Liver (tissue), 3 donors: ENCODE measurements around the gene RERE.

Source experiments
- JUND ChIP-seq, 2 donors: IDR thresholded peaks; 2 replicates each; pipeline ENCODE4 v1.6.1; 2016; ENCODE audit warnings: antibody characterized with exemption in 2 of 2
- SP1 ChIP-seq: IDR thresholded peaks from 2 replicates; pipeline ENCODE4 v1.6.1; 2018; ENCODE audit warnings: antibody characterized with exemption, mild to moderate bottlenecking
- TAF1 ChIP-seq: conservative IDR thresholded peaks from 2 replicates; pipeline ENCODE4 v1.6.1; 2016; ENCODE audit warnings: antibody characterized with exemption, mild to moderate bottlenecking
- TF ChIP-seq, protein P1 (sequence below): fragments of 150-350 bp; IDR thresholded peaks from 2 replicates; pipeline ENCODE4 v1.5.1; 2017; ENCODE audit warnings: improper control_type of control experiment, low read depth, low read length; ENCODE audit not compliant: missing input control
- donor health status: healthy.
- donor health status: healthy.

DNA sequence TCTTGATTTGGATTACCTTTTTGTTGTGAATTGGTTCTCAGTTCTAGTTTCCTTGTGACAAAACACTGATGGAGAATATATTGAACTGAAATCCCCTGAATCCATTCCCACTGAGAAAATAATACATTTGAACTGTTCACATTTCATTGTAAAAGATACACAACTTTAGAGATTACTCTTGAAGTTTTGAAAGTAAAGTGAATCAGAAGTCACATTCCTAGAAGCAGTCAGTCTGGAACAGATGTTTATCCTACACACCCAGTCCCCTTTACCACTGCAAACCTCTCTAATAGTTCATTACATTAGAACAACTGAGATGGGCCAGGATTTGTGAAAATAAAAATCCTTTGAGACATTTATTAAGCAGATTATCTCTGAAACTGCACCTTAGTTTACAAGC lies 3.4 kb downstream of the RERE start:
- no peak for TF ChIP-seq JUND (IDR thresholded peaks at IDR 0.05)
- TF ChIP-seq, protein P1, sequence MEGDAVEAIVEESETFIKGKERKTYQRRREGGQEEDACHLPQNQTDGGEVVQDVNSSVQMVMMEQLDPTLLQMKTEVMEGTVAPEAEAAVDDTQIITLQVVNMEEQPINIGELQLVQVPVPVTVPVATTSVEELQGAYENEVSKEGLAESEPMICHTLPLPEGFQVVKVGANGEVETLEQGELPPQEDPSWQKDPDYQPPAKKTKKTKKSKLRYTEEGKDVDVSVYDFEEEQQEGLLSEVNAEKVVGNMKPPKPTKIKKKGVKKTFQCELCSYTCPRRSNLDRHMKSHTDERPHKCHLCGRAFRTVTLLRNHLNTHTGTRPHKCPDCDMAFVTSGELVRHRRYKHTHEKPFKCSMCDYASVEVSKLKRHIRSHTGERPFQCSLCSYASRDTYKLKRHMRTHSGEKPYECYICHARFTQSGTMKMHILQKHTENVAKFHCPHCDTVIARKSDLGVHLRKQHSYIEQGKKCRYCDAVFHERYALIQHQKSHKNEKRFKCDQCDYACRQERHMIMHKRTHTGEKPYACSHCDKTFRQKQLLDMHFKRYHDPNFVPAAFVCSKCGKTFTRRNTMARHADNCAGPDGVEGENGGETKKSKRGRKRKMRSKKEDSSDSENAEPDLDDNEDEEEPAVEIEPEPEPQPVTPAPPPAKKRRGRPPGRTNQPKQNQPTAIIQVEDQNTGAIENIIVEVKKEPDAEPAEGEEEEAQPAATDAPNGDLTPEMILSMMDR, result no peak
- no peak for TF ChIP-seq SP1
- no peak for TF ChIP-seq TAF1
